Left kidney (tissue), 2 donors: ENCODE measurements around the gene GPR101. TPM values are rescaled to one million over a fixed set of nuclear protein-coding genes. Genes with fewer than 3 reads are reported as not detected.
"Not testable (repeated sequence)": the region's sequence is repeated elsewhere in the genome, so short reads cannot be mapped to it uniquely, and the experiment has no call there.

Experiments
- DNase-seq: peaks from one replicate; pipeline ENCODE4 v3.0.0-alpha.2; 2013
- polyA plus RNA-seq: library from polyadenylated mRNA; unstranded; fragments of 120-200 nt; gene quantifications from one replicate; pipeline ENCODE4 v1.2.1, GENCODE V29; 2013; ENCODE audit not compliant: insufficient read length

The GPR101 gene
- polyA plus RNA-seq, 1 donor = not detected

DNA sequence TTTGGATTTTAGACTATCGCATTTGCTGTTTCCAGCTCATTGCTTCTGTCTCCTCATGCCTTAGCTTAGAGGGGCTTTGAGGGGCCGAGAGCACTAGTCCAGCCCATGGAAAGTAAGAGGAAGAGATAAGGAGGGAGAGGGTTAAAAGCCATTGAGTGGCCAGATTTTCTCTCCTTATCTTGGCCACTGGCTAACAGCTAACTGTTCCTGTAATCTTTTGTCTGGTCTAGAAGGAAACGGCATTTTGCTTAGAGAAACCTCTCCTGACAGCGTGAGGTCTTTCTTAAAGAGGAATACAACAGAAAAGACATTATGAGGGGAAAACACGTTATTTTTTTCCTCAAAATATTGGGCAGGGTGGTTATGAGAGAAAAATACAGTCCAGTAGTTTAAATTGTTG lies 7.9 kb downstream of the GPR101 start:
- no peak for DNase-seq

DNA sequence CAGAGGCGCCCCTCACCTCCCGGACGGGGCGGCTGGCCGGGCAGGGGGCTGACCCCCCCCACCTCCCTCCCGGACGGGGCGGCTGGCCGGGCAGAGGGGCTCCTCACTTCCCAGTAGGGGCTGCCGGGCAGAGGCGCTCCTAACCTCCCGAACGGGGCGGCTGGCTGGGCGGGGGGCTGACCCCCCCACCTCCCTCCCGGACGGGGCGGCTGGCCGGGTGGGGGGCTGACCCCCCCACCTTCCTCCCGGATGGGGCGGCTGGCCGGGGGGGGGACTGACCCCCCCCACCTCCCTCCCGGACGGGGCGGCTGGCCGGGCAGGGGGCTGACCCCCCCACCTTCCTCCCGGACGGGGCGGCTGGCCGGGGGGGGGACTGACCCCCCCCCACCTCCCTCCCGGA lies 33.6 kb downstream of the GPR101 start:
- not testable (repeated sequence) for DNase-seq

- no peak for DNase-seq
Measured at GRCh38 chrX:136999024-136999423, 34.8 kb downstream of the GPR101 start.

Other genes starting within 250 kb of the GPR101 start
- gene RBMX, start 153.3 kb downstream of the GPR101 start, polyA plus RNA-seq = 553 TPM